GM19099 (cell line): Measurements from ENCODE around the gene RPL37A.

ENCODE experiments used
- POLR2A ChIP-seq: IDR thresholded peaks from 3 replicates; pipeline ENCODE4 v1.6.1; 2011; ENCODE audit warnings: low read depth; ENCODE audit not compliant: insufficient read length; ENCODE audit errors: extremely low read depth

RPL37A gene

DNA sequence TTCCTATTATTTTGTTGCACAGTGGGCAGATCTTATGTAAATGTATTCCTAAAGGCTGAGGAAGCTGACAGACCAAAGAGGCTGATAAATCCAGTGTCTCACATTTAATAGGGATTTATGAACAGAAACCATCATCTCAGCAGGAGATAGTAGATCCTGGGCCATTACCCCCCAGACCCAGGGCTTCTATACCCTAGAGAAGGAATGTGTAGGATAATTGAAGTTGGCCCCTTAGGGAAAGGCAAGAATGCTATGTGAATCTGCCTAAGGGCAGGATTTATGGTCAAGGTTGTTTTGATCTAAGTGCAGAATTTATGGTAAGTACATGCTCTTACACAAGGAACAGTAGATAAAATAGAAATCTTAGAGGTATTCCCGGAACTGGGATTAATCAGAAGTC, 29.0 kb downstream of the RPL37A start:
- no peak for TF ChIP-seq POLR2A

DNA sequence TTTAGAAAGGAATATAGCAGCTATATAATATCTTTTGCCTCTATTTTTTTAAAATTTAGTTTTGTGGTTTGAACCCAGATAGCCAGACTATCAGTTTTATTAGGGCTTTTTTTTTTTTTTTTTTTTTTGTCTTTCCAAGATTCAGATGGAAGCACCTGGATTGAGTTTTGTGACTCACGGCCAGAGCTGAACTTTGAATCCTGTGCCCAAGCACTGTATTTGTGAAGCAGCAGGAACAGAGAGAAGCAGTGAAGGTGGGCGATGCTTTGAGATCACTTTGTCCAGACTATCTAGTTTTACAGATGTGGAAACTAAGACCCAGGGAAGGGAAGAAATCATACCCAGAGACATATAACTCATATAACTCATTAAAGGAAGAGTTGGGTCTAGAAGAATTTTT, 33.9 kb downstream of the RPL37A start:
- no peak for TF ChIP-seq POLR2A

DNA sequence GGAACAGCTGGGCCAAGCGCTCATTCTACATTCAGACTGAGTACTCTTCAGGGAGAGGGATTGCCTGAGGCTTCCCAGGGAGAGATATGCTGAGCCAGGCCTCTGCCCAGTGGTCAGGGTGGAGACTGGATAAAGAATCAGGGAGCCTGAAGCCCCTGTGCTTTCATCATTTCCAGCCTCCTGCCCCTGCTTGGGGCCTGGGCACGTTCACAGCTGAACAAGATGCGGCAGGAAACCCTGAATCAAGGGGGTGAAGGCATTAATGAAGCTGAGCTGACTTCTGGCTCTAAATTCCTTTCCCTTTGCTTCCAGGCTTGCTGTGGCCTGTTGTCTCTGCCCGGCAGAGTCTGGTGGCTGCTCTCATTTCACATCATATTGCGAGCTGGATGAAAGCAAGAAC, 35.0 kb downstream of the RPL37A start:
- TF ChIP-seq POLR2A = no peak

DNA sequence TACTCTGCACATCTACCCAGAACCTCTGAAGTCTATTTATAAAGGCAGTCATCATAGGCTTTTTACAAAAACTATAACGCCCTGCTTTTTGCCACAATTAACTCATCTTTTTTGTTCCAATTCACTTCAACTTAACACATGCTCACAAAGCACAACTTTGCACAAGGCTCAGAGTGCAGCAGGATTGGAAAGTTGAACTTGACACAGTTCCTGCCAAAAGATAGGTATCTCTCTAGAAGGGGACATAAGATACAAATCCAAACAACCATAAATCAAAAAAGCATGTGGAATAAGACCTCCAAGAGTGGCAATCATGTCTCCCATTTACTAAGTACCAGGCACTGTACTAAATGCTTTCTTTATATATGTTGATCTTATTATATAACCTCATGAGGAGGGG, 36.2 kb downstream of the RPL37A start:
- no peak for TF ChIP-seq POLR2A

DNA sequence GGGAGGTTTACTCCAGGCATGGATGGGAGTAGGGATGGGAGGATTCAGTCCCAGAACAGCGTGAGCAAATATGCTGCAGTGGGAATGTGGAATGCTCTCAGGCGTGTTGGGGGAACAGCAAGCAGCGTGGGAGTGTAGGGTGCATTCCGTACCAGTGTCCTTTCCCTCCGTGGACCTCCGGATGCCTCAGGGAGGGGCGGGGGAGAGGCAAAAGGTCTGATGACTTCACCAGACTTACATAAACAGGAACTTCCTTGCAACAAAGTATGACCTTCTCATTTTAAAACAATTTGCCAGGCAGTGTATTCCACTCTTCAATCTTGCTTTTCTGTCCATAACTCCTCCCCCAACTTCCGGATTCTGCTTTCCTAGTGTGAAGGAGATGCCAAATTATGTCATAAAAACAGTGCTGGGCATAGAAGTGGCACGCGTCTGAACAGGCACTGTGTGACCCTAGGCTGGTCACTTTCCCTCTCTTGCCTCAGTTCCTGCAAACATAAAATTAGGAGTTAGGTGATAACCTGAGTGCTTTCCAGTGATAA, 36.9 kb downstream of the RPL37A start:
- TF ChIP-seq POLR2A = no peak

DNA sequence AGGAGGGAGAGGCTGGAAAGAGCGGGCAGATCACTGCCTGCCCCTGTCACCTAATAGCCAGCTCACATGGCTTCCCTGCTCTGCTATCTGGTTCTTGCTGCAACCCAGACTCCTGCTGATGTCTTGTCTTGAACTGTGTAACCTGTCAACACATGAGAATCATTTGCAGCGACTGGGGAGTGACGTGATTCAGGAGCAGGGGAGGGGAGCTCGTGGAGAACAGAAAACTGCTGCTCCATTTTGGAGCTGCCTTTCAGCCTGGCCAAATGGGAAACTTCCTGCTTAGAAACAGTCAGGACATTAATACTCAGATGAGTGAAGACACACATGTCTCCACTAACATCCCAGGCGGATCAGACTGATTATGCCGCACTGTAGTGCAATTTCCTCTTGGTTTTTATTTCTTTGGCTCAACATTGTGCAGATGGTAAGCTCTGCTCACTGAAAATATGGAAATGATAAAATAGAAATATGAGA, 38.1 kb downstream of the RPL37A start:
- TF ChIP-seq POLR2A = no peak

DNA sequence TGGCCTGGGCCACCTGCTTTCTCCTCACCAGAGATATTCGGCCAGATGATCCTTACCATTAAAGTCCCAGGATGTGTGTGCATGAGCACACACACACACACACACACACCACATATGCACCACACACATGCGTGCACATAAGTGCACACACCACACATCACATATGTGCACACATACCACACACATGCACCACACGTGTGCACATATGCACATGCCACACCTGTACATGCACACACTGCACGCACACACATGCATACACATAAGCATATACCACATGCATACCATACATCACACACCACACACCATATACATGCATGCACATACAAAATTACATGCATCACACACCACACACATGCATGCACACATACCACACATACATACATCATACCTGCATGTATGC, 38.7 kb downstream of the RPL37A start:
- TF ChIP-seq POLR2A = no peak

DNA sequence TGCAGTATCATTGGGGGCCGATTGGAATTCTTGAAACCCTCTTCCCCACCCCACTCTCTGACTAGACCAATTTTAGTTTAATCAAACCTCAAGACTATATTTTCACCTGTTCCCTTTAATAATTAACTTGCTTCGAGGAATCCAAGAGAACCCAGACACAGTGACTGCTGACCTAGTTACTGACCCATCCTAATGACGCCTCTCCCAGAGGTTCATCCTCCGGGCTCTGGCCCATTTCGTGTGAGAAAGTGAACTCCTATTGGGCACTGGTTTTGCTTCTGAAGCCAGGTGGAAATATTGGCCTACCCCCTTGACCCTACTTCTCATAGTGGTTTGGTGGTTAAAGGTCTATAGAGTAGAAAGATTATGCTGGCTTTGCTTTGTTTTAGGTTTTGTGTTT, 39.9 kb downstream of the RPL37A start:
- no peak for TF ChIP-seq POLR2A

DNA sequence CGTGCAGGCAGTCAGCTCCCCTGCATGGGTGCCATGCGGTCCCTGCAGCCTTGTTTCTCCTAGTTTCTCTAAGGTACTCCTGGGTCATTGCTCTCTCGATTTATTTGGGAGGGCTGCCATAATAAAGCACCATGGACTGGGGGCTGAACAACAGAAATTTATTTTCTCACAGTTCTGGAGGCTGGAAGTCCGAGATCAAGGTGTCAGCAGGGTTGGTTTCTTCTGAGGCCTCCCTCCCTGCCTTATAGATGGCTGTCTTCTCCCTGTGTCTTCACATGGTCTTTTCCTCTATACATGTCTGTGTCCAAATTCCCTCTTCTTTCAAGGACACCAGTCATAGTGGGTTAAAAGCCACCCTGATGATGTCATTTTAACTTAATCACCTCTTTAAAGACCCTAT, 40.5 kb downstream of the RPL37A start:
- TF ChIP-seq POLR2A = no peak

DNA sequence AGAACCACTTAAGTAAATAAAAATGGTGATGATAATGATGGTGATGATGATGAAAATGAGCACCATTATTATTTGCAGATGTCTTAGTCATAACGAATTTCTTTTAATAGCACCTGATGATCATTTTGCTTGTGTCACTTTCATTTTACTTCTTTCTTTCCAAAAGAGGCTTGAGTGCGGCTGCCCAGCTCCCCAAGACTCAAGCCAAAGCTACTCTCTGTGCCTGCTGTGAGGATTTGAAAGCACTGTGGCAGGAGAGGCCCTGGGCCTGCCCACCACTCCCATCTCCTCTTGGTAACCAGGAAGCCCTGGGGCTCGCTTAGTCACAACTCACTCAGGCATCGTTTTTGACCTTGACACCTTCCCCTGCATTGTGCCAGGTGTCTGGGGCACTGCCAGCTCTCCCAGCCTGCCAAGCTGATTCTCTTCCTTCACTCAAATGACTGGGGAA, 41.2 kb downstream of the RPL37A start:
- no peak for TF ChIP-seq POLR2A

DNA sequence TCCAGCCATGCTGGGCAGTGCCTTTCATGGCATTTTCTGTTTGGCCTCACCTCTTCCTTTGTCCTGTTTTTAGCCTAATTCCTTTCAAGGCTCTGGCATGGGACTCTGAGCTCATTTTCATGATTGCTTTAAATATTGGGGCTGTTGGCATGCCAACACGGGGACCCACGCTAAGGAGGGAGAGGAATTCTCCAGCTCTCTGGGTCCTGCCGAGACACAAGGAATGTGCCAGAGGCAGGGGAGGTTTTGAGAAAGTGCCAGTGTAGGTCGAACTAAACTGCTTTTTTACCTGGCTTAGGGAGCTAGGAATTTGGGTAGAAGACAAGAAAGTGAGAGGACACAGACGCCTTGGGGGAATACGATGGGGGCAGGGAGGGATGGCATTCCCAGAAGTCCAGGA, 42.3 kb downstream of the RPL37A start:
- no peak for TF ChIP-seq POLR2A

DNA sequence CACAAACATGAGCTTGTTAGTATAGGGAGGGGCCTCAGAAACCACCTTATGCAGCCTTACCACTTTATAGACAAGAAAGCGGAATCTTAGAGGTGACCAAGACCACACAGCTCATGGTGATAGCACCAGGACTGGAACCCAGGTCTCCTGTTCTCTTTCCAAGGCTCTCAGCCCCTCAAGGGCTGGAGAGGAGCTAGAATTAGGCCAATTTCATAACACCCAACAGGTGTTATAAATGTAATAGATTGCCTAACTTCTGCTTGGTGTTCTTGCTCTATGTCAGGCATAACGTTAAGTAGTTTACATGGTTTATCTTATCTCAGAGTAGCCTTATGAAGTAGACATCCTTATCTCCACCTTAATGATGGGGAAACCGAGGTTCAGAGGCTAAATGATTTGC, 42.9 kb downstream of the RPL37A start:
- no peak for TF ChIP-seq POLR2A

DNA sequence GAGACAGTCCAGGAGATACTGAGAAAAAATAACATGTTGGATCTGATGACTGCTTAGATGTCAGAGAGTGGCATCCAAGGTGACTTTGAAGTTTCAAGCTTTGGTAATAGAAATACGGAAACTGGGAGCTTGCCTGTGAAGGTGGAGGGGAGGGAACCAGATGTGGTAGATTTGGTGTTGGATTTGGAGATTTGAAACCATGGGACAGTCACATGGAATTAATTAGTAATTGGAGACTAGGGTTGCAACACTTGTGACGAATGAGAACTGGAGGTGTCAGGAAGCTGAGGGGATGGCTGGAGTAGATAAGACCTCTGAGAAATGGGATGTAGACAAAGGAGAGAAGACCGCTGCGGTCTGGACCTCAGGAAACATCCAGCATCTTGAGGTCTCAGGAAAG, 46.7 kb downstream of the RPL37A start:
- TF ChIP-seq POLR2A = no peak

DNA sequence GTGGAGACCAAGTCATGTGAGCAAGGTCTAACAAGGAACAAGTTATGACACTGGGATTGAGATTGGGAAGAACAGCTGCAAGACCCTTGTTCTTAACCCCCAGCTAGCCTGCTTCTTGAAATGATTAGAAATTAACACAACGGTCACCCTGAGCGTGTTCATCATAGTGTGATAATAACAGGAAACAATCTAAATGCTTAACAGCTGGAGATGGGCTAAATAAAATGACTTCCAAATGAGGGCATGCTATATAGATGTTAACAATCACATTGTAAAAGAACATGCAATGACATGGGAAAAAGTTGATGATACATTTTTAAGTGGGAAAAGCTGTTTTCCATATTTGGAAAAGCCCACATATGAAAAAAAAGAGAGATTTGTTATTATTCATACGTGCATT, 47.6 kb downstream of the RPL37A start:
- no peak for TF ChIP-seq POLR2A

DNA sequence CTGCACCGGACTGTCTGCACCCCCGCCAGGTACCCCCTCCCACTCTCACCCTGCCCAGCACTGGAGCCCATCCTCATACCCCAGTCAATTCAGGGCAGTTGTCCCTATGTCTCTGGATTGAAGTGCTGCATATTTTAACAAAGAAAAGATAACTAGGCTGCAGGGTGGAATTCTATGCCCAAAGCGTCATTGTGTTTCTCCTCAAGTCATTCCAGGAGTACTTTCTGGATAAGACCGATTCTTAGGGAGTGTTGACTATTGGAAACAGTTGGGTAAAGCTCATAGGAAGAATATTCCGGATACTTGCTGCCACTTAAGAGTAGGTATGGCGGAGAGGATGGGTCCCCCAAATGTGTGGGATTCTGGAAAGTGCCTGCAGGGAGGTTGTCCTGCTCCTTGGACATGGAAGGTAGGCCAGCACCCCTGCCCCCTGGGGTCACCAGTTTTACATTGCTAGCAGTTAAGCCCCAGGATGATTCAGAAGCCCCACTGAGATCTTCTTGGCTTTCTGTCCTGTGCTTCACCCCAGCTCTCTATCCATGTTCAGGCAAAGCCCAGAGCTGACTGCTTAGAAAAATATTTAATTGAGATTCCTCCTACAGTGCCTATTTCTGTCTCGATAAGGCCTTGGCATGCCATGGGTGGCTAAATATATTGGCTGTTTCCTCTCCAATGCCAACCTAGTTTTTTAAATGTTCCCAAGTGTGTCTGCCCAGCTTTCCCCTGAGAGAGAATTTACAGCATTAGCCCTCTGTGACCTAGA, 48.2 kb downstream of the RPL37A start:
- TF ChIP-seq POLR2A = no peak

DNA sequence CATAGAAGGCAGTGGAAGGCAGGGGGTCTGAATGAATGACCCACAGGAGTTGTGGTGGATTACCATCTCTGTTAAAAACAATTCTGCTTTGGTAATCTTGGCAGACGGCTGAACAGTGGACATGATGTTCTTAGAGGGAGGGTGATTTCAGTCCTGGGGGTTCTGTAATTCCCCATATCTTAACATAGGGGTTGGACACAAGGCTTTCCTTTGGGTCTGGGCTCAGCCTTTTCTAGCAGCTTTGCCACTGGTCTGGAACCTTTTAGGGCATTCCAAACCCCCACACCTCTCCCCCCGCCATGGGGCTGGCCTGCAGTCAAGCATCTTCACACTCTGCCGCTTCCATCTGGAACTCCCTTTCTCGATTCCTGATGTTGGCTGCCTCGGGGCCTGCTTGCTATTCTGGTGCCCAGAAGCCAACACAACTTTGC, 50.3 kb downstream of the RPL37A start:
- no peak for TF ChIP-seq POLR2A

DNA sequence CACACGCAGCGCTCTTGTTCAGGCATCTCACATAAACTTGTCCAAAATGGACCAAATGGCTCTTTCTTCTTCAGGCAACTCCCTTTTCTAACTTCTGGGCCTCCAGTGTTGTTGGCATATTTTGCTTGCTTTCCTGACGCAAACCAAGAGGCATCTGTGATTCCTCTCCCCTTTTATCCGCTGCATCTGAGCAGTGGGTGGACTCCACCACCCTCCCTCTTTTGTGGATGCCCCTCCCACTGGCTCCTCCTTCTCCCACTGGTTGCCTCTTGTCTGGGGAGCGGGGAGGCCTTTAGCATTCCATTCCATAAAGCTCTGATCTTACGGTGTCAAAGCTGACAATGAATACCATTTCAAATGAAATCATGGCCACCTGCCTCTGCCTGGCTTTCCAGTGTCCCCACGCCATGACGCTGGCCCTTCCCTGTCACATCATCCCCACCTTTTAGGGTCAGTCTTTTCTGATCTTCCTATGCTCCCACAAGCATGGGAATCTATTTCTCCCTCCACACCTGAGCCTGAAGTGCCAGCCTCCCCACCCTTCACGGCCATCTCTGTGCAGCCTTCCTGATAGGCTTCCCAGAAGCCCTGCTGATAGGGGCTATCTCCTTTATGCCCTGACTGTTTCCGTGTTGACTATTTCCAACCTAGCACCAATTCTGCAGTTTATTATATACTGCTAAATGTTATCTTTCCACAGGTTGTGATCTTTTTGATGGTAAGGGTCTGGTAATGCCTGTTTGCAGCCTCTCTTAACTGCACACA, 51.5 kb downstream of the RPL37A start:
- no peak for TF ChIP-seq POLR2A
